ENCODE measurements around the gene COX20.

The COX20 gene

GRCh38 chr1:244815600-244816099 is 19.8 kb upstream of the COX20 start:
- no peak for TF ChIP-seq YY1 (IDR thresholded peaks at IDR 0.05; ENCODE audit: low read depth)
- TF ChIP-seq NFIC (IDR thresholded peaks at IDR 0.05): no peak
- no peak for TF ChIP-seq TAF1 (IDR thresholded peaks at IDR 0.05; ENCODE audit: low read depth)
- no peak for TF ChIP-seq EP300 (IDR thresholded peaks at IDR 0.05; ENCODE audit: borderline replicate concordance)
- TF ChIP-seq, protein P1, sequence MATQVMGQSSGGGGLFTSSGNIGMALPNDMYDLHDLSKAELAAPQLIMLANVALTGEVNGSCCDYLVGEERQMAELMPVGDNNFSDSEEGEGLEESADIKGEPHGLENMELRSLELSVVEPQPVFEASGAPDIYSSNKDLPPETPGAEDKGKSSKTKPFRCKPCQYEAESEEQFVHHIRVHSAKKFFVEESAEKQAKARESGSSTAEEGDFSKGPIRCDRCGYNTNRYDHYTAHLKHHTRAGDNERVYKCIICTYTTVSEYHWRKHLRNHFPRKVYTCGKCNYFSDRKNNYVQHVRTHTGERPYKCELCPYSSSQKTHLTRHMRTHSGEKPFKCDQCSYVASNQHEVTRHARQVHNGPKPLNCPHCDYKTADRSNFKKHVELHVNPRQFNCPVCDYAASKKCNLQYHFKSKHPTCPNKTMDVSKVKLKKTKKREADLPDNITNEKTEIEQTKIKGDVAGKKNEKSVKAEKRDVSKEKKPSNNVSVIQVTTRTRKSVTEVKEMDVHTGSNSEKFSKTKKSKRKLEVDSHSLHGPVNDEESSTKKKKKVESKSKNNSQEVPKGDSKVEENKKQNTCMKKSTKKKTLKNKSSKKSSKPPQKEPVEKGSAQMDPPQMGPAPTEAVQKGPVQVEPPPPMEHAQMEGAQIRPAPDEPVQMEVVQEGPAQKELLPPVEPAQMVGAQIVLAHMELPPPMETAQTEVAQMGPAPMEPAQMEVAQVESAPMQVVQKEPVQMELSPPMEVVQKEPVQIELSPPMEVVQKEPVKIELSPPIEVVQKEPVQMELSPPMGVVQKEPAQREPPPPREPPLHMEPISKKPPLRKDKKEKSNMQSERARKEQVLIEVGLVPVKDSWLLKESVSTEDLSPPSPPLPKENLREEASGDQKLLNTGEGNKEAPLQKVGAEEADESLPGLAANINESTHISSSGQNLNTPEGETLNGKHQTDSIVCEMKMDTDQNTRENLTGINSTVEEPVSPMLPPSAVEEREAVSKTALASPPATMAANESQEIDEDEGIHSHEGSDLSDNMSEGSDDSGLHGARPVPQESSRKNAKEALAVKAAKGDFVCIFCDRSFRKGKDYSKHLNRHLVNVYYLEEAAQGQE (IDR thresholded peaks at IDR 0.05; ENCODE audit: low read depth): no peak
- no peak for TF ChIP-seq CEBPB (IDR thresholded peaks at IDR 0.05)
- no peak for TF ChIP-seq CREB1 (IDR thresholded peaks at IDR 0.05; ENCODE audit: low read depth)
- TF ChIP-seq FOXM1 (IDR thresholded peaks at IDR 0.05; ENCODE audit: borderline replicate concordance, low read depth): no peak
- no peak for TF ChIP-seq EGR1 (IDR thresholded peaks at IDR 0.05)
- no peak for TF ChIP-seq TEAD4 (IDR thresholded peaks at IDR 0.05)
- TF ChIP-seq ZBTB7A (IDR thresholded peaks at IDR 0.05; ENCODE audit: low read depth): no peak

DNA sequence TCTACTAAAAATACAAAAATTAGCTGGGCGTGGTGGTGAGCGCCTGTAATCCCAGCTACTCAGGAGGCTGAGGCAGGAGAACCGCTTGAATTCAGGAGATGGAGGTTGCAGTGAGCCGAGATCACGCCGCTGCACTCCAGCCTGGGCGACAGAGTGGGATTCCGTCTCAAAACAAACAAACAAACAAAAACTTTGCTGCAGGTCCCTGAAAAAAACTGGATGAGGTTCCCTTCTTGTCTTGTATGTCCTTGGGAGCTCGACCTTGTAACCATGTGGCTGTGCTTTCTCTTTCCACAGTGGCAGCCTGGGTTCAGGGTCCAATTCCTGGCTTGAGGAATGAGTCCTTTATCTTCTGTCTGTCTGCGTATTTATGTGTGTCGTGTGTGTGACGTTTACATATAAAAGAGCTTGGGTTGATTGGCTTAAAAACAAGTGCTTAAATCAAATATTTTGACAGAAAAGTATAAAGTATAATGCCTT is 18.0 kb upstream of the COX20 start:
- TF ChIP-seq TAF1 (IDR thresholded peaks at IDR 0.05; ENCODE audit: low read depth): no peak
- no peak for TF ChIP-seq TCF12 (IDR thresholded peaks at IDR 0.05; ENCODE audit: low read depth)
- TF ChIP-seq FOXM1 (IDR thresholded peaks at IDR 0.05; ENCODE audit: borderline replicate concordance, low read depth): no peak
- TF ChIP-seq, protein P1 (IDR thresholded peaks at IDR 0.05; ENCODE audit: low read depth): no peak
- no peak for TF ChIP-seq CREB1 (IDR thresholded peaks at IDR 0.05; ENCODE audit: low read depth)
- no peak for TF ChIP-seq TEAD4 (IDR thresholded peaks at IDR 0.05)
- no peak for TF ChIP-seq MAX (IDR thresholded peaks at IDR 0.05)
- TF ChIP-seq RAD21 (IDR thresholded peaks at IDR 0.05; ENCODE audit: low read depth): no peak
- no peak for TF ChIP-seq USF1 (IDR thresholded peaks at IDR 0.05)
- TF ChIP-seq NFIC (IDR thresholded peaks at IDR 0.05): no peak
- no peak for TF ChIP-seq EP300 (IDR thresholded peaks at IDR 0.05; ENCODE audit: borderline replicate concordance)

GRCh38 chr1:244820131-244820530 is 15.3 kb upstream of the COX20 start:
- no peak for TF ChIP-seq CREB1 (IDR thresholded peaks at IDR 0.05; ENCODE audit: low read depth)
- no peak for TF ChIP-seq USF1 (IDR thresholded peaks at IDR 0.05)
- no peak for TF ChIP-seq YY1 (IDR thresholded peaks at IDR 0.05; ENCODE audit: low read depth)
- TF ChIP-seq TCF12 (IDR thresholded peaks at IDR 0.05; ENCODE audit: low read depth): no peak
- no peak for TF ChIP-seq NFIC (IDR thresholded peaks at IDR 0.05)
- TF ChIP-seq MAX (IDR thresholded peaks at IDR 0.05): no peak
- TF ChIP-seq FOXM1 (IDR thresholded peaks at IDR 0.05; ENCODE audit: borderline replicate concordance, low read depth): no peak
- TF ChIP-seq, protein P1 (IDR thresholded peaks at IDR 0.05; ENCODE audit: low read depth): no peak
- no peak for TF ChIP-seq TEAD4 (IDR thresholded peaks at IDR 0.05)
- no peak for TF ChIP-seq EP300 (IDR thresholded peaks at IDR 0.05; ENCODE audit: borderline replicate concordance)
- no peak for TF ChIP-seq ZBTB7A (IDR thresholded peaks at IDR 0.05; ENCODE audit: low read depth)
- TF ChIP-seq CEBPB (IDR thresholded peaks at IDR 0.05): no peak
- no peak for TF ChIP-seq RAD21 (IDR thresholded peaks at IDR 0.05; ENCODE audit: low read depth)
- no peak for TF ChIP-seq TAF1 (IDR thresholded peaks at IDR 0.05; ENCODE audit: low read depth)
- no peak for TF ChIP-seq EGR1 (IDR thresholded peaks at IDR 0.05)

GRCh38 chr1:244821134-244821533 is 14.3 kb upstream of the COX20 start:
- TF ChIP-seq CREB1 (IDR thresholded peaks at IDR 0.05; ENCODE audit: low read depth) (no peak), MAX (IDR thresholded peaks at IDR 0.05) (no peak), YY1 (IDR thresholded peaks at IDR 0.05; ENCODE audit: low read depth) (no peak), USF1 (IDR thresholded peaks at IDR 0.05) (no peak), EGR1 (IDR thresholded peaks at IDR 0.05) (no peak), FOXM1 (IDR thresholded peaks at IDR 0.05; ENCODE audit: borderline replicate concordance, low read depth) (no peak), CEBPB (IDR thresholded peaks at IDR 0.05) (no peak), TAF1 (IDR thresholded peaks at IDR 0.05; ENCODE audit: low read depth) (no peak), RAD21 (IDR thresholded peaks at IDR 0.05; ENCODE audit: low read depth) (no peak)
- TF ChIP-seq, protein P1 (IDR thresholded peaks at IDR 0.05; ENCODE audit: low read depth): no peak
